Measurements from ENCODE around the gene CLEC10A. TPM values are rescaled to one million over a fixed set of nuclear protein-coding genes. Genes with fewer than 3 reads are reported as not detected.

Gene CLEC10A
- total RNA-seq, 1 donor from 2014 or later: not detected

DNA sequence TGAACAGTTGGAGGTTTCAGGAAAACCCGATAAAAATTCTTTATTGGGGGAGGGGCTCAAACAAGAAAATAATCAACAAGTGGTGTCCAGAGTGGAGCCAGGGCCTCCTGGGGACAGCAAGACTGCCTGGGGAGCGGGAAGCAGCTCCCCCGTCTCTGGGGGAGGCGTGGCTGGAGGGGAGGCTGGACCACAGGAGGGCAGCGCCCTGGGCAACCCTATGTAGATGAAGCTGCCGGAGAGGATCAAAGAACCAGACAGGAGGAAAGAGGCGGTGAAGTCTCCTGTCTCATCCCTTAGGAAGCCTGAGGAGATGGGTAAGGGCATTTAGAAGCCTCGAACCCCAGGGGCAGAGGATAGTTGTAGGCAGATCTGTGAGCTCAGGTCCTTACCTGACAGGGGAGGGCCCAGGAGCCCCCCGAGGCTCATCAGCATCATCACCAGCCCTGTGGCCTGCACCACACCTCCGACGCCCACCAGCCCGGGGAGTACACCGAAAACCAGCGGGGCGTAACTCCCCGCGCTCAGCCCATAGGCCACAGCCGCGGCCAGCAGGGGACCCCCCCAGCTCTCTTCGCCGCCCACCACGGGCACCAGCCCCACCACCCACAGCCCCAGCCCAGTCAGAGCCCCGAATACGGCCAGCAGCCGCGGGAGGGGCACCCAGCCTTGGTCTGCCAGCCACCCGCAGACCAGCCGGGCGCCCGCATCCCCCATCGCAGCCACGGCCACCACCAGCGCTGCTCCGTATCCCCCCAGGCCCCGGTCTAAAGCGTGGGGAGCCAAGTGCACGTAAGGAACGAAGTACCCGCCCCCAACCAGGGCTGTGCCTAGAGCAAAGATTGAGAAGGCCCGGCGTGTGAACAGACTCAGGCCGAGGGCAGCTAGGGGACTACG, 38.2 kb downstream of the CLEC10A start:
- H3K27me3 Mint-ChIP-seq (ENCODE audit: low read depth): peaks cover 25% of the 10 kb centered on the region
- no peaks in the 10 kb centered on the region for H3K36me3 Mint-ChIP-seq
- peak overlapping the region; percentile 59 for H3K27ac Mint-ChIP-seq
- H3K4me1 Mint-ChIP-seq: peaks cover 38% of the 10 kb centered on the region
- peak in 1 of 2 experiments; percentile 51 for DNase-seq (ENCODE audit: low spot score in 2 of 2, unreplicated experiment in 2 of 2)
- H3K9me3 Mint-ChIP-seq: no peaks in the 10 kb centered on the region
- TF ChIP-seq, protein P1, sequence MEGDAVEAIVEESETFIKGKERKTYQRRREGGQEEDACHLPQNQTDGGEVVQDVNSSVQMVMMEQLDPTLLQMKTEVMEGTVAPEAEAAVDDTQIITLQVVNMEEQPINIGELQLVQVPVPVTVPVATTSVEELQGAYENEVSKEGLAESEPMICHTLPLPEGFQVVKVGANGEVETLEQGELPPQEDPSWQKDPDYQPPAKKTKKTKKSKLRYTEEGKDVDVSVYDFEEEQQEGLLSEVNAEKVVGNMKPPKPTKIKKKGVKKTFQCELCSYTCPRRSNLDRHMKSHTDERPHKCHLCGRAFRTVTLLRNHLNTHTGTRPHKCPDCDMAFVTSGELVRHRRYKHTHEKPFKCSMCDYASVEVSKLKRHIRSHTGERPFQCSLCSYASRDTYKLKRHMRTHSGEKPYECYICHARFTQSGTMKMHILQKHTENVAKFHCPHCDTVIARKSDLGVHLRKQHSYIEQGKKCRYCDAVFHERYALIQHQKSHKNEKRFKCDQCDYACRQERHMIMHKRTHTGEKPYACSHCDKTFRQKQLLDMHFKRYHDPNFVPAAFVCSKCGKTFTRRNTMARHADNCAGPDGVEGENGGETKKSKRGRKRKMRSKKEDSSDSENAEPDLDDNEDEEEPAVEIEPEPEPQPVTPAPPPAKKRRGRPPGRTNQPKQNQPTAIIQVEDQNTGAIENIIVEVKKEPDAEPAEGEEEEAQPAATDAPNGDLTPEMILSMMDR (IDR thresholded peaks at IDR 0.05; ENCODE audit: unreplicated experiment): no peak
- peak overlapping the region; percentile 66 for H3K4me3 Mint-ChIP-seq

DNA sequence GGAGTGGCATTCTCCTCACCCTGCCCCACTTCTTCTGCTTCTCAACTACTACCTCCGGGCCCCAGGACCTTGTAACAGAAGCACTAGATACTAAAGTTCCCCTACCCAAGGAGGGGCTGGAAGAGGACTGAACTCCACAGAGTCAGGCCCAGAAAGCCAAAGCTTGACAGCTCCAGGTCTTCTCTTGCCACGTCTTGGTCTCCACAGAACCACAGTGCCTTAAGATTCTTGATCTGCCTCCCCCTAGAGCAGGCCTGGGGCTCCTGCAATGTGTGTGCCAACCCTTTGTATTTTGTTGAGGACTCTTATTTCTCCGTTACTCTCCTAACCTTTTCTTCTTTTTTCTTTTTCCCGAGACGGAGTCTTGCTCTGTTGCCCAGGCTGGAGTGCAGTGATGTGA, 40.2 kb downstream of the CLEC10A start:
- TF ChIP-seq, protein P1 (IDR thresholded peaks at IDR 0.05; ENCODE audit: unreplicated experiment): no peak
- Mint-ChIP-seq H3K36me3 (no peaks in the 10 kb centered on the region), H3K27ac (no peak overlapping the region), H3K4me3 (no peak overlapping the region), H3K27me3 (ENCODE audit: low read depth) (peaks cover 22% of the 10 kb centered on the region), H3K4me1 (peaks cover 36% of the 10 kb centered on the region), H3K9me3 (no peaks in the 10 kb centered on the region)
- DNase-seq (ENCODE audit: low spot score in 2 of 2, unreplicated experiment in 2 of 2): no peak

DNA sequence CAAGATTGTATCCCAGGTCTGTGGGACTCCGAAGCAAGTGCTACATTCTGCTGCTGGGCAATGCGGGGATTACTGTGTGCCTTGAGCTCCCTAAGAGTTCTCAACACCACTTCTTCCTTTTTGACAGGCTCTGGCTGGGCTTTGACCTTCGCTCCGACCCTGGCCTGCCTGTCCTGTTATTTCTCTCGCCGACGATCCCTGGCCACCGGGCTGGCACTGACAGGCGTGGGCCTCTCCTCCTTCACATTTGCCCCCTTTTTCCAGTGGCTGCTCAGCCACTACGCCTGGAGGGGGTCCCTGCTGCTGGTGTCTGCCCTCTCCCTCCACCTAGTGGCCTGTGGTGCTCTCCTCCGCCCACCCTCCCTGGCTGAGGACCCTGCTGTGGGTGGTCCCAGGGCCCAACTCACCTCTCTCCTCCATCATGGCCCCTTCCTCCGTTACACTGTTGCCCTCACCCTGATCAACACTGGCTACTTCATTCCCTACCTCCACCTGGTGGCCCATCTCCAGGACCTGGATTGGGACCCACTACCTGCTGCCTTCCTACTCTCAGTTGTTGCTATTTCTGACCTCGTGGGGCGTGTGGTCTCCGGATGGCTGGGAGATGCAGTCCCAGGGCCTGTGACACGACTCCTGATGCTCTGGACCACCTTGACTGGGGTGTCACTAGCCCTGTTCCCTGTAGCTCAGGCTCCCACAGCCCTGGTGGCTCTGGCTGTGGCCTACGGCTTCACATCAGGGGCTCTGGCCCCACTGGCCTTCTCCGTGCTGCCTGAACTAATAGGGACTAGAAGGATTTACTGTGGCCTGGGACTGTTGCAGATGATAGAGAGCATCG, 41.8 kb downstream of the CLEC10A start:
- no peak overlapping the region for H3K27ac Mint-ChIP-seq
- DNase-seq (ENCODE audit: low spot score in 2 of 2, unreplicated experiment in 2 of 2): no peak
- no peaks in the 10 kb centered on the region for H3K36me3 Mint-ChIP-seq
- peak overlapping the region; percentile 24 for H3K4me3 Mint-ChIP-seq
- H3K27me3 Mint-ChIP-seq (ENCODE audit: low read depth): peaks cover 16% of the 10 kb centered on the region
- H3K4me1 Mint-ChIP-seq: peaks cover 33% of the 10 kb centered on the region
- TF ChIP-seq, protein P1 (IDR thresholded peaks at IDR 0.05; ENCODE audit: unreplicated experiment): no peak
- H3K9me3 Mint-ChIP-seq: no peaks in the 10 kb centered on the region

DNA sequence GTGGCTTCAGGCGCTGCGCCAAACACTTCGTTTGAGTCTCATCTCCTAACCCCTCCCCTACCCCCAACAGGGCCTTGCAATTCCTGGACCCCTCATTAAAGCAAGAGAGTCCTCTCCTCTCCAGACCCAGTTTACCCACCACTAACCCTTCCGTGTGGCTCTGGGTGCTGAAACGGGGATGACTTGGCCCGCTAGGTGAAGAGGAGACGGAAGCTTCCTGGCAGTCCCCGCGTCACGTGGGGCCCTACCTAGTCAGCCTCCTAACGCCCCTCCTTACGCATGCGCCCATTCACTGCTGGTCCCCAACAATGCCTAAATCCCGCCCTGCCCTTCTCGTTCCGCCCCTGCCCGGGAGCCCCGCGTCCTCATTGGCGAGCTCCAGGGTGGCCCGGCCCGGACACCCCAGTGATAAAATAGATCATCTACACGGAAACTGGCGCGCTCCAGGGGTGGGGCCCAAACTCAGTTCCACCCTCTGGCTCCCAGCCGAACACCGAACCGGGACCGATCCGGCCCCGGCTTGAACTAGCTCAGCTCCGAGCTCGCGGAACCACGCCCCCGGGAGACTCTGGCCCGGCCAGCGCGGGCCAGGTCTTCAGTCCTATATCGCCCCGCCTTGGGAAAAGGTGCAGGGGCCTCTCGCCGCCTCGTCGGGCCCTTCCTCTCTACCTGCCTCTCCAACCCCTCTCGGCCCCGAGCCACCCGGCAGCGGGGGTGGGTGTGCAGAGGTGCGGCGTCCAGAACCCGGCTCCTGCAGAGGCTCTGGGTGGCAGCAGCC, 44.3 kb downstream of the CLEC10A start, which contains the start of gene SLC16A13:
Gene SLC16A13 (plus strand): TSS at position 425 of the 778 bp plus-strand sequence. CDS start 368 bp downstream, outside the sequence.
- no peaks in the 10 kb centered on the region for H3K27me3 Mint-ChIP-seq (ENCODE audit: low read depth)
- H3K4me3 Mint-ChIP-seq: peak within 1 kb of the TSS; percentile 84
- peak within 1 kb of the TSS; percentile 89 for H3K27ac Mint-ChIP-seq
- H3K4me1 Mint-ChIP-seq: peaks cover 20% of the 10 kb centered on the region
- TF ChIP-seq, protein P1 (IDR thresholded peaks at IDR 0.05; ENCODE audit: unreplicated experiment): no peak
- H3K36me3 Mint-ChIP-seq: no peaks in the 10 kb centered on the region
- H3K9me3 Mint-ChIP-seq: no peaks in the 10 kb centered on the region
- DNase-seq (ENCODE audit: low spot score in 2 of 2, unreplicated experiment in 2 of 2): peak; percentile 90 to 92

DNA sequence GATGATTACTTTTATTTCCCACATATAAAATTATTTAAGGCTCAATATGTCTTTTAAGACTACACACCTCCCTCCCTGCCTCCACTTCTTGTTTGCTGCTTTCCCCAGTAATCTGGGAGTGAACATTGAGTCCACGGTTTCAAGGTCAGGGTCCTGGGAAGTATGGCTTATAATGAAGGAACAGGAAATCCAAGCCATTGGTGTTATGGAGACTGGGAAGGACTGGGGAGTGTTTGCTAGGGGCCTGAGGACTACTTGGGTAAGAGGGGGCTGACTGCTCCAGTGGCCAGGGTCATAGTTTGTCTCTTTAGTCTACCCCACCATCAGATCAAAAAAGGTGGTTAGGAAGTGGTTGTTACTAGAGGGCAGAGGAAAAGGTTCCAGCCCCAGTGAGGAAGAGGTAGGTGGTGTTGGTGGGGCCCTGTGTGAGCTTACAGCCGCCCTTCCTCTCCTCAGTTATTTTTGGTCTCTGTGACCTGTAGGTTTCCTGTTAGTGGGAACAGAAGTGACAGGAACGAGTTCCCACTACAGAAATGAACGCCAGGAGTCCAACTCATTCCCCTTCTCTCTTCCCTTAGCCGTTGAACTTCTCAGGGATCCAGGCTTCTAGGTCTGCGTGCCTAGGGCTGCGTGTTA, 45.0 kb downstream of the CLEC10A start:
- no peak for DNase-seq (ENCODE audit: low spot score in 2 of 2, unreplicated experiment in 2 of 2)
- no peaks in the 10 kb centered on the region for H3K36me3 Mint-ChIP-seq
- peak overlapping the region; percentile 84 for H3K4me3 Mint-ChIP-seq
- peak overlapping the region; percentile 89 for H3K27ac Mint-ChIP-seq
- TF ChIP-seq, protein P1 (IDR thresholded peaks at IDR 0.05; ENCODE audit: unreplicated experiment): no peak
- no peaks in the 10 kb centered on the region for H3K27me3 Mint-ChIP-seq (ENCODE audit: low read depth)
- no peaks in the 10 kb centered on the region for H3K9me3 Mint-ChIP-seq
- peaks cover 20% of the 10 kb centered on the region for H3K4me1 Mint-ChIP-seq

All from mesothelial cell of epicardium (in vitro differentiated cells).